ENCODE measurements around the gene AMZ2.

AMZ2 gene

DNA sequence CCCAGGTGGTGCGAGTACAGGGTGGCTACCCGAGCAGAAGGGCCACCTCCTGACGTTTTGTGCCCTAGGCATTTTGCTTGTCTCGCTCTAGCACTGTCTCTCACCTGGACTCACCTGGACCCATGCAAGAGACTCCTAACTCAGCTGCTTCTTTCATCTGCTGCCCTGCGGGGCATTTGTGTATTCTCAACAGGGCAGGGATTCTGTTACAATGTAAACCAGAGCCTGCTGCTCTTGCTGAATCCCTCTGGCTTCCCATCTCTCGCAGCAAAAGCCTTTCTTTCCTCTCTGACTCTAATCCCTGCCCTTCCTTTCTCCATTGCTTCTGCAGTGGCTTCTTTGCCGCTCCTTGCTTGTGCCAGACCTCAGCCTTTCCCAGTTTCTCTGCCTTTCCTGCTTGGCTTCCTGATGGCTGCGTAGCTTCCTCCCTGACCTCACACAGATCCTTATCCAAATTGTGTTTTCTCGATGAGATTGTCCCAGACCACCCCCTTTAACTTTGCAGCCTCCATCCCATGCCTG, 53.7 kb downstream of the AMZ2 start:
- Histone ChIP-seq H3K18ac (ENCODE audit: low read length) (no peak overlapping the region), H3K56ac (ENCODE audit: low read length) (peak overlapping the region; percentile 25), H4K8ac (ENCODE audit: low read depth, low read length) (no peak overlapping the region), H3K4me1 (ENCODE audit: control insufficient read depth, low read depth, low read length) (no peaks in the 10 kb centered on the region), H2AK5ac (ENCODE audit: low read length) (no peak overlapping the region), H3K79me1 (ENCODE audit: low read length) (no peaks in the 10 kb centered on the region), H3K4me3 (ENCODE audit: low read length) (no peak overlapping the region), H3K36me3 (ENCODE audit: control insufficient read depth, insufficient read depth, low read length) (no peaks in the 10 kb centered on the region), H2BK15ac (replicated peaks; ENCODE audit: low read depth) (no peak overlapping the region), H3K23ac (ENCODE audit: low read length) (no peak overlapping the region), H3K79me2 (ENCODE audit: control insufficient read depth, insufficient read depth, low read length) (no peaks in the 10 kb centered on the region), H3K4me2 (ENCODE audit: low read length) (no peak overlapping the region), H3K9ac (ENCODE audit: low read length) (no peak overlapping the region), H3K27ac (ENCODE audit: low read depth, low read length) (no peak overlapping the region), H2BK120ac (ENCODE audit: low read depth, low read length) (no peak overlapping the region), H2BK5ac (ENCODE audit: low read length) (no peak overlapping the region), H4K5ac (ENCODE audit: low read length) (no peak overlapping the region), H3K27me3 (ENCODE audit: insufficient read depth, low read length, poor library complexity) (no peaks in the 10 kb centered on the region), H3K4ac (ENCODE audit: low read depth, low read length) (no peak overlapping the region)
- no CpG with 5 or more reads among the region's 9 CpGs for WGBS (ENCODE audit: extremely low coverage, insufficient coverage, low lambda C conversion rate)
- DNase-seq: peak; percentile 54

DNA sequence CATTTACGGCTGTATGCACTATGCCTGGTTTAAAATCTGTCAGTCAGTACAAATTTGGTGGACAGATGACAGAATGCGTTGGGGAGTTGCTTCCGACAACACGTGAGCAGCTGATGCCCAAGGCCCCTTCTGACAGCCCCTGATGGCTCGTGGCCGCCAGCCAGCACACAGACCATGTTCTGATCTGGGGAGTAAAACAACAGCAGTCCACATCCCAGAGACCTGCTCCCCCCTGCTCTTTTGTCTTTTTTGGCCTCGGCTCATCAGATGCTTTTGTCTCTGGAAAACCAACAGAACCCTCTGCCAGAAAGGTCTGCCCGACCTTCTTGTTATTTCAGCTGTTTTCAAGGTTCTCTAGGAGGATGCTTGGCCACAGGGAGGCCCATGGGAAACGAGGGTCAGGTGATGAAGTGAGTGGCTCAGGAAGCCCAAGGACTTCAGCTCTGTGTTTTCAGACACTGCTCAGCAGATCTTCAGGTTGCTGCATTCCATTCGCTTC, 54.3 kb downstream of the AMZ2 start:
- H3K4me3 ChIP-seq (ENCODE audit: low read length): no peak overlapping the region
- H3K79me2 ChIP-seq (ENCODE audit: control insufficient read depth, insufficient read depth, low read length): no peaks in the 10 kb centered on the region
- H3K23ac ChIP-seq (ENCODE audit: low read length): no peak overlapping the region
- no peak overlapping the region for H3K56ac ChIP-seq (ENCODE audit: low read length)
- H3K4ac ChIP-seq (ENCODE audit: low read depth, low read length): no peak overlapping the region
- H3K18ac ChIP-seq (ENCODE audit: low read length): no peak overlapping the region
- H2BK120ac ChIP-seq (ENCODE audit: low read depth, low read length): no peak overlapping the region
- H3K27ac ChIP-seq (ENCODE audit: low read depth, low read length): no peak overlapping the region
- no peak overlapping the region for H4K8ac ChIP-seq (ENCODE audit: low read depth, low read length)
- H3K9ac ChIP-seq (ENCODE audit: low read length): no peak overlapping the region
- no CpG with 5 or more reads among the region's 10 CpGs for WGBS (ENCODE audit: extremely low coverage, insufficient coverage, low lambda C conversion rate)
- H4K5ac ChIP-seq (ENCODE audit: low read length): no peak overlapping the region
- peak; percentile 36 for DNase-seq
- no peaks in the 10 kb centered on the region for H3K4me1 ChIP-seq (ENCODE audit: control insufficient read depth, low read depth, low read length)
- H3K79me1 ChIP-seq (ENCODE audit: low read length): no peaks in the 10 kb centered on the region
- H2BK5ac ChIP-seq (ENCODE audit: low read length): no peak overlapping the region
- H2BK15ac ChIP-seq (replicated peaks; ENCODE audit: low read depth): no peak overlapping the region
- no peaks in the 10 kb centered on the region for H3K36me3 ChIP-seq (ENCODE audit: control insufficient read depth, insufficient read depth, low read length)
- H3K4me2 ChIP-seq (ENCODE audit: low read length): no peak overlapping the region
- no peak overlapping the region for H2AK5ac ChIP-seq (ENCODE audit: low read length)
- no peaks in the 10 kb centered on the region for H3K27me3 ChIP-seq (ENCODE audit: insufficient read depth, low read length, poor library complexity)

DNA sequence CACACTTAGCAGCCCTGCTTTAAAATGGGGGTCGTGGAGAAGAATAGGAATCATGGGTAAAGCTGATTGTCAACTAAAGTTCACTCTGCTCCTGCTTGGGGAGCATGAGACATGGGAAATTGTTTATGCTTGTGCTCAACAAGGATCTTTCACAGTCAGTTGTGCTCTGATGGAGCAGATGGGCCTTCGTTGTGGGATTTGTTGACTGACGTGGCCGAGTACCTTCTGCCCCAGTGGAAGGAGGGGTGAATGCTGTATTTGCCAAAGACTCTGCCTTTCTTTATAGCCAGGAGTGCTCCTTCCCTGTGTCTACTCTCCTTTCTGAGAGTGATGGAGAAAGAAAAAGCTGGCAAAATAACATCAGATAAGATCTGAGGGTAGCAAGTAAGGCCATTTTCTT, 54.8 kb downstream of the AMZ2 start:
- no peak overlapping the region for H3K9ac ChIP-seq (ENCODE audit: low read length)
- DNase-seq: no peak
- WGBS (ENCODE audit: extremely low coverage, insufficient coverage, low lambda C conversion rate): no CpG with 5 or more reads among the region's 4 CpGs
- no peak overlapping the region for H3K4me3 ChIP-seq (ENCODE audit: low read length)
- H3K23ac ChIP-seq (ENCODE audit: low read length): no peak overlapping the region
- H3K27me3 ChIP-seq (ENCODE audit: insufficient read depth, low read length, poor library complexity): no peaks in the 10 kb centered on the region
- H3K18ac ChIP-seq (ENCODE audit: low read length): no peak overlapping the region
- no peak overlapping the region for H3K4ac ChIP-seq (ENCODE audit: low read depth, low read length)
- no peak overlapping the region for H4K8ac ChIP-seq (ENCODE audit: low read depth, low read length)
- no peak overlapping the region for H2BK5ac ChIP-seq (ENCODE audit: low read length)
- no peaks in the 10 kb centered on the region for H3K79me2 ChIP-seq (ENCODE audit: control insufficient read depth, insufficient read depth, low read length)
- no peaks in the 10 kb centered on the region for H3K36me3 ChIP-seq (ENCODE audit: control insufficient read depth, insufficient read depth, low read length)
- no peak overlapping the region for H2AK5ac ChIP-seq (ENCODE audit: low read length)
- no peak overlapping the region for H4K5ac ChIP-seq (ENCODE audit: low read length)
- H3K4me1 ChIP-seq (ENCODE audit: control insufficient read depth, low read depth, low read length): no peaks in the 10 kb centered on the region
- H2BK15ac ChIP-seq (replicated peaks; ENCODE audit: low read depth): no peak overlapping the region
- H3K27ac ChIP-seq (ENCODE audit: low read depth, low read length): no peak overlapping the region
- H3K79me1 ChIP-seq (ENCODE audit: low read length): no peaks in the 10 kb centered on the region
- no peak overlapping the region for H3K4me2 ChIP-seq (ENCODE audit: low read length)
- H3K56ac ChIP-seq (ENCODE audit: low read length): no peak overlapping the region
- H2BK120ac ChIP-seq (ENCODE audit: low read depth, low read length): no peak overlapping the region

DNA sequence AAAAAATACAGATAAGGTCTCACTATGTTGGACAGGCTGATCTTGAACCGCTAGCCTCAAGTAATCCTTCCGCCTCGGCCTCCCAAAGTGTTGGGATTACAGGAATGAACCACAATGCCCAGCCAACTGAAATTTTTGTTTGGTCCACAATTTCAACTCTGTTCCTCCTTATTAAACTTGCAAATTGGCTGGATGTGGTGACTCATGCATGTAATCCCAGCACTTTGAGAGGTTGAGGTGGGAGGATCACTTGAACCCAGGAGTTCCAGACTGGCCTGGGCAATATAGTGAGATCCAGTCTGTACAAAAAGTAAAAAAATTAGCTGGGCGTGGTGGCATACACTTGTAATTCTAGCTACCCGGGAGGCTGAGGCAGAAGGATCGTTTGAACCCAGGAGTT, 56.9 kb downstream of the AMZ2 start:
- Histone ChIP-seq H4K8ac (ENCODE audit: low read depth, low read length) (no peak overlapping the region), H3K79me1 (ENCODE audit: low read length) (no peaks in the 10 kb centered on the region), H3K27ac (ENCODE audit: low read depth, low read length) (no peak overlapping the region), H3K9ac (ENCODE audit: low read length) (no peak overlapping the region), H3K79me2 (ENCODE audit: control insufficient read depth, insufficient read depth, low read length) (no peaks in the 10 kb centered on the region), H3K4me3 (ENCODE audit: low read length) (no peak overlapping the region), H2AK5ac (ENCODE audit: low read length) (no peak overlapping the region), H3K23ac (ENCODE audit: low read length) (no peak overlapping the region), H3K27me3 (ENCODE audit: insufficient read depth, low read length, poor library complexity) (no peaks in the 10 kb centered on the region), H3K18ac (ENCODE audit: low read length) (no peak overlapping the region), H2BK15ac (replicated peaks; ENCODE audit: low read depth) (no peak overlapping the region), H3K36me3 (ENCODE audit: control insufficient read depth, insufficient read depth, low read length) (no peaks in the 10 kb centered on the region), H2BK5ac (ENCODE audit: low read length) (no peak overlapping the region), H4K5ac (ENCODE audit: low read length) (no peak overlapping the region), H3K4me2 (ENCODE audit: low read length) (no peak overlapping the region), H3K4ac (ENCODE audit: low read depth, low read length) (no peak overlapping the region), H3K56ac (ENCODE audit: low read length) (no peak overlapping the region), H3K4me1 (ENCODE audit: control insufficient read depth, low read depth, low read length) (no peaks in the 10 kb centered on the region), H2BK120ac (ENCODE audit: low read depth, low read length) (no peak overlapping the region)
- WGBS (ENCODE audit: extremely low coverage, insufficient coverage, low lambda C conversion rate): no CpG with 5 or more reads among the region's 6 CpGs
- DNase-seq: no peak

DNA sequence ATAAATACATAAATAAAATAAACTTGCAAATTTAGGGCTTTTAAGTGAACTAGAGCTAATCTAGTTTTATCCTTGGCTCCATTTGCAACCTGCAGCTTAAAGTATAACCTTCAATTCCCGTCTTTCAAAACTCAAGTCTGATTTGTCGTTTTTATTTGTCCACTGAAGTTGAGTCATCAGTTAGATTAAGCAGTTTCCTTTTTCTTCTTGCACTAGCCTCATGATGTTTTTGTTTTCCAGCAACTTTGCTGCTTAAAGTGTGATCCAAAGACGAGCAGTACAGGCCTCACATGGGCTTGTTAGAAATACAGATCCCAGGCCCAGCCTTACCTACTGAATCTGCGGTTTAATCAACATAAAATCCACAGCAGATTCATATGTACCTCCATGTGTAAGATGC, 57.3 kb downstream of the AMZ2 start:
- Histone ChIP-seq H2BK120ac (ENCODE audit: low read depth, low read length) (no peak overlapping the region), H3K27me3 (ENCODE audit: insufficient read depth, low read length, poor library complexity) (no peaks in the 10 kb centered on the region), H3K18ac (ENCODE audit: low read length) (no peak overlapping the region), H3K79me2 (ENCODE audit: control insufficient read depth, insufficient read depth, low read length) (no peaks in the 10 kb centered on the region), H2AK5ac (ENCODE audit: low read length) (no peak overlapping the region), H3K9ac (ENCODE audit: low read length) (no peak overlapping the region), H3K36me3 (ENCODE audit: control insufficient read depth, insufficient read depth, low read length) (no peaks in the 10 kb centered on the region), H3K4me1 (ENCODE audit: control insufficient read depth, low read depth, low read length) (no peaks in the 10 kb centered on the region), H3K4me3 (ENCODE audit: low read length) (no peak overlapping the region), H3K4ac (ENCODE audit: low read depth, low read length) (no peak overlapping the region), H3K23ac (ENCODE audit: low read length) (no peak overlapping the region), H2BK5ac (ENCODE audit: low read length) (no peak overlapping the region), H3K79me1 (ENCODE audit: low read length) (no peaks in the 10 kb centered on the region), H3K4me2 (ENCODE audit: low read length) (no peak overlapping the region), H4K8ac (ENCODE audit: low read depth, low read length) (no peak overlapping the region), H4K5ac (ENCODE audit: low read length) (no peak overlapping the region), H3K27ac (ENCODE audit: low read depth, low read length) (no peak overlapping the region), H3K56ac (ENCODE audit: low read length) (no peak overlapping the region), H2BK15ac (replicated peaks; ENCODE audit: low read depth) (no peak overlapping the region)
- DNase-seq: no peak
- WGBS (ENCODE audit: extremely low coverage, insufficient coverage, low lambda C conversion rate): no CpG with 5 or more reads among the region's 4 CpGs
